GM12891 (cell line): ENCODE results near the gene ZFHX3.

Source experiments
- POLR2A ChIP-seq: IDR thresholded peaks from 2 replicates; pipeline ENCODE4 v1.6.1; 2011; ENCODE audit warnings: low read depth, low read length, control low read depth
- POLR2AphosphoS5 ChIP-seq: IDR thresholded peaks from 2 replicates; pipeline ENCODE4 v1.6.1; 2011; ENCODE audit warnings: low read depth, low read length, control low read depth
- POU2F2 ChIP-seq: IDR thresholded peaks from 2 replicates; pipeline ENCODE4 v1.6.1; 2011; ENCODE audit warnings: low read depth, mild to moderate bottlenecking, control low read depth, low read length, moderate library complexity
- SPI1 ChIP-seq: IDR thresholded peaks from 2 replicates; pipeline ENCODE4 v1.6.1; 2011; ENCODE audit warnings: low read depth, low read length, control low read depth
- TAF1 ChIP-seq: IDR thresholded peaks from 2 replicates; pipeline ENCODE4 v1.6.1; 2011; ENCODE audit warnings: low read depth, low read length, control low read depth

GRCh38 chr16:72858665-72859493, 189.0 kb downstream of the ZFHX3 start:
- TF ChIP-seq POLR2A: no peak
- no peak for TF ChIP-seq POLR2AphosphoS5
- TF ChIP-seq TAF1: no peak
- no peak for TF ChIP-seq SPI1
- TF ChIP-seq POU2F2: no peak
